H1 (cell line): ENCODE measurements around the gene MASP1. TPM values are rescaled to one million over a fixed set of nuclear protein-coding genes. Genes with fewer than 3 reads are reported as not detected.
A peak's percentile ranks its signal among the peaks of the same experiment; 100 is the strongest.

ENCODE experiments used
- CTCF ChIA-PET: fragments of 300-600 bp; sonication (Branson Sonifier 250); formaldehyde crosslinking; loops from one replicate; lab custom pipeline; 2021; ENCODE audit not compliant: partially characterized antibody; lab: Charles Lee
- POLR2A ChIA-PET: fragments of 300-600 bp; sonication (Branson Sonifier 250); formaldehyde crosslinking; loops from one replicate; lab custom pipeline; 2021; ENCODE audit warnings: inconsistent platforms; ENCODE audit not compliant: partially characterized antibody; lab: Charles Lee
- DNase-seq, 2 experiments: peaks; one replicate each; pipeline versions ENCODE4 v3.0.0 to v3.0.0-alpha.2; 2010 to 2022; ENCODE audit warnings: low spot score in 2 of 2, low read depth in 1 of 2, mixed read lengths in 1 of 2
- FAIRE-seq: peaks from 2 replicates; lab custom pipeline; 2011; peaks lifted over from hg19 to GRCh38; lab: Jason Lieb, UNC
- H2AFZ ChIP-seq: 2 replicates; pipeline ENCODE4 v1.8.1; 2012; ENCODE audit warnings: low read length, inconsistent platforms
- H2AK5ac ChIP-seq: 2 replicates; pipeline ENCODE4 v1.6.1; 2013; ENCODE audit warnings: low read depth, low read length
- H2BK120ac ChIP-seq: replicated peaks from 2 replicates; pipeline ENCODE3; 2013; ENCODE audit warnings: low read depth, low read length, inconsistent platforms
- H2BK12ac ChIP-seq: 2 replicates; pipeline ENCODE4 v1.6.1; 2013; ENCODE audit warnings: low read depth, low read length
- H2BK15ac ChIP-seq: 2 replicates; pipeline ENCODE4 v1.6.1; 2013; ENCODE audit warnings: low read length
- H2BK20ac ChIP-seq: 2 replicates; pipeline ENCODE4 v1.6.1; 2013; ENCODE audit warnings: low read length
- H2BK5ac ChIP-seq: 2 replicates; pipeline ENCODE4 v1.6.1; 2013; ENCODE audit warnings: low read depth, low read length
- H3K14ac ChIP-seq: 2 replicates; pipeline ENCODE4 v1.6.1; 2013; ENCODE audit warnings: inconsistent platforms; ENCODE audit not compliant: insufficient read length
- H3K18ac ChIP-seq: 2 replicates; pipeline ENCODE4 v1.6.1; 2013; ENCODE audit warnings: low read length; ENCODE audit errors: extremely low read depth
- H3K23ac ChIP-seq: 2 replicates; pipeline ENCODE4 v1.6.1; 2013; ENCODE audit warnings: inconsistent platforms; ENCODE audit not compliant: insufficient read length
- H3K23me2 ChIP-seq: 2 replicates; pipeline ENCODE4 v1.6.1; 2013; ENCODE audit warnings: low read depth, low read length
- H3K27ac ChIP-seq: 2 replicates; pipeline ENCODE4 v1.6.1; 2011; ENCODE audit warnings: low read depth, low read length, inconsistent platforms
- H3K27me3 ChIP-seq, 4 experiments: replicated peaks in 1 of 4; 1 replicate in 1 of 4; 2 replicates in 3 of 4; pipeline versions ENCODE4 v1.6.1 to v1.8.1; 2011 to 2013; ENCODE audit warnings: low read length in 3 of 4, mild to moderate bottlenecking in 3 of 4, inconsistent platforms in 2 of 4, mixed read lengths in 2 of 4, moderate library complexity in 1 of 4; ENCODE audit not compliant: control insufficient read depth in 3 of 4, insufficient read depth in 3 of 4; ENCODE audit errors: extremely low read depth in 1 of 4
- H3K36me3 ChIP-seq, 4 experiments: 2 replicates each; pipeline versions ENCODE4 v1.6.1 to v1.8.1; 2011 to 2013; ENCODE audit warnings: mild to moderate bottlenecking in 4 of 4, low read length in 3 of 4, moderate library complexity in 2 of 4, control low read depth in 1 of 4, inconsistent platforms in 1 of 4; ENCODE audit not compliant: insufficient read depth in 4 of 4, control insufficient read depth in 2 of 4
- H3K4ac ChIP-seq: replicated peaks from 2 replicates; pipeline ENCODE3; 2013; ENCODE audit warnings: low read length, low read depth, mixed read lengths, inconsistent platforms; ENCODE audit not compliant: insufficient read length
- H3K4me1 ChIP-seq, 4 experiments: replicated peaks in 1 of 4; 1 replicate in 1 of 4; 2 replicates in 3 of 4; pipeline versions ENCODE4 v1.6.1 to v1.8.1; 2011 to 2013; ENCODE audit warnings: low read length in 3 of 4, inconsistent platforms in 2 of 4, mixed read lengths in 1 of 4; ENCODE audit not compliant: insufficient read depth in 4 of 4, control insufficient read depth in 3 of 4
- H3K4me2 ChIP-seq, 2 experiments: 2 replicates each; pipeline versions ENCODE4 v1.6.1 to v1.8.1; 2011 to 2013; ENCODE audit warnings: low read depth in 2 of 2, low read length in 2 of 2, control low read depth in 1 of 2, inconsistent platforms in 1 of 2, mild to moderate bottlenecking in 1 of 2; ENCODE audit not compliant: insufficient read depth in 1 of 2
- H3K4me3 ChIP-seq, 4 experiments: fragments of 200-600, 300-600 bp in 1 of 4; sonication (generic), shearing (Covaris generic), sonication (Bioruptor Twin) in 1 of 4; 2 replicates each; pipeline versions ENCODE4 v1.5.1 to v1.8.1; 2011 to 2016; ENCODE audit warnings: low read length in 4 of 4, low read depth in 3 of 4, control low read depth in 2 of 4, inconsistent platforms in 2 of 4, mild to moderate bottlenecking in 2 of 4, mixed read lengths in 1 of 4, moderate library complexity in 1 of 4; ENCODE audit not compliant: insufficient read depth in 2 of 4; ENCODE audit errors: extremely low read depth in 1 of 4
- H3K56ac ChIP-seq: replicated peaks from 2 replicates; pipeline ENCODE3; 2013; ENCODE audit warnings: low read depth, mild to moderate bottlenecking, mixed read lengths, low read length, inconsistent platforms; ENCODE audit not compliant: insufficient read length
- H3K79me1 ChIP-seq: 2 replicates; pipeline ENCODE4 v1.6.1; 2013; ENCODE audit warnings: low read depth, low read length, control low read depth
- H3K79me2 ChIP-seq, 2 experiments: 2 replicates each; pipeline versions ENCODE4 v1.6.1 to v1.8.1; 2012 to 2013; ENCODE audit warnings: low read length in 2 of 2, mild to moderate bottlenecking in 2 of 2, inconsistent platforms in 1 of 2; ENCODE audit not compliant: insufficient read depth in 2 of 2, control insufficient read depth in 1 of 2
- H3K9ac ChIP-seq, 4 experiments: replicated peaks in 1 of 4; 1 replicate in 1 of 4; 2 replicates in 3 of 4; pipeline versions ENCODE4 v1.6.1 to v1.8.1; 2011 to 2013; ENCODE audit warnings: low read depth in 3 of 4, low read length in 3 of 4, control low read depth in 2 of 4, mild to moderate bottlenecking in 2 of 4, moderate library complexity in 2 of 4, inconsistent platforms in 1 of 4; ENCODE audit errors: extremely low read depth in 1 of 4
- H3K9me3 ChIP-seq, 2 experiments: 2 replicates each; pipeline versions ENCODE4 v1.6.1 to v1.8.1; 2012 to 2013; ENCODE audit warnings: mild to moderate bottlenecking in 2 of 2, moderate library complexity in 2 of 2, control low read depth in 1 of 2, inconsistent platforms in 1 of 2, low read depth in 1 of 2, low read length in 1 of 2, mixed read lengths in 1 of 2; ENCODE audit not compliant: insufficient read depth in 2 of 2
- H4K20me1 ChIP-seq, 2 experiments: replicated peaks in 1 of 2; 2 replicates each; pipeline versions ENCODE3 to v1.8.1; 2011 to 2013; ENCODE audit warnings: inconsistent platforms in 2 of 2, low read length in 2 of 2, mild to moderate bottlenecking in 1 of 2; ENCODE audit not compliant: insufficient read depth in 2 of 2, control insufficient read depth in 1 of 2
- H4K5ac ChIP-seq: 2 replicates; pipeline ENCODE4 v1.6.1; 2013; ENCODE audit warnings: low read length, low read depth, mixed read lengths, inconsistent platforms; ENCODE audit not compliant: insufficient read length
- H4K8ac ChIP-seq: 2 replicates; pipeline ENCODE4 v1.8.0; 2013; ENCODE audit warnings: mild to moderate bottlenecking, moderate library complexity, low read length, inconsistent platforms; ENCODE audit not compliant: insufficient read depth; ENCODE audit errors: extremely low read depth
- H4K91ac ChIP-seq: replicated peaks from 2 replicates; pipeline ENCODE3; 2013; ENCODE audit warnings: low read length, mixed read lengths, inconsistent platforms; ENCODE audit not compliant: insufficient read length
- EGR1 ChIP-seq: IDR thresholded peaks from 2 replicates; pipeline ENCODE4 v1.6.1; 2011; ENCODE audit warnings: low read depth, low read length, borderline replicate concordance
- SIN3A ChIP-seq, 2 experiments: IDR thresholded peaks in 1 of 2; conservative IDR thresholded peaks in 1 of 2; 2 replicates each; pipeline ENCODE4 v1.6.1; 2011 to 2012; ENCODE audit warnings: low read length in 2 of 2, improper control_type of control experiment in 1 of 2, low read depth in 1 of 2, mild to moderate bottlenecking in 1 of 2
- SP4 ChIP-seq: IDR thresholded peaks from 2 replicates; pipeline ENCODE4 v1.6.1; 2012; ENCODE audit warnings: low read length, inconsistent platforms
- SUZ12 ChIP-seq: fragments of 200-600 bp; sonication (generic); IDR thresholded peaks from 2 replicates; pipeline ENCODE4 v1.6.1; 2012; ENCODE audit warnings: mild to moderate bottlenecking, inconsistent platforms, low read length, moderate library complexity, mixed read lengths
- ZNF274 ChIP-seq: IDR thresholded peaks from 2 replicates; pipeline ENCODE4 v1.7.0; 2012; ENCODE audit warnings: low read length, borderline replicate concordance; ENCODE audit errors: extremely low read depth
- WGBS, 2 experiments: shearing (Covaris generic) in 1 of 2; methylation state at CpG; one replicate each; pipeline versions ENCODE4 v1.1.6 to v1.1.7; 2013 to 2015; ENCODE audit warnings: low lambda C conversion rate in 2 of 2, mixed read lengths in 2 of 2, inconsistent platforms in 1 of 2, low coverage in 1 of 2, missing lambda C conversion rate in 1 of 2; ENCODE audit not compliant: insufficient replicate concordance in 2 of 2, insufficient coverage in 1 of 2, insufficient read length in 1 of 2; ENCODE audit errors: extremely low coverage in 1 of 2, missing lambda C conversion rate in 1 of 2; 5-methylcytosine and 5-hydroxymethylcytosine counted together
- polyA plus RNA-seq, 7 experiments: library from polyadenylated mRNA; depleted of rRNA in 3 of 7; stranded (reverse) in 5 of 7; unstranded in 2 of 7; fragments of >200 nt in 5 of 7; fragments of 200-250 nt in 2 of 7; gene quantifications; 1 replicate in 5 of 7; 2 replicates in 1 of 7; 4 replicates in 1 of 7; pipeline versions ENCODE4 v1.2.1 to v1.2.3, GENCODE V29; 2011 to 2013; ENCODE audit warnings: missing spikeins in 2 of 7, mixed read lengths in 2 of 7
- total RNA-seq: library from RNA; stranded (reverse); fragmentation: NEBNext Ultra II Directional; extraction: Animal tissue kit (Norgen Biotek cat#: 25700); gene quantifications from 2 replicates; pipeline ENCODE4 v1.2.1, GENCODE V29; 2021

MASP1 gene
- total and polyA plus RNA-seq, 2 of the 8 experiments (the other 6 are each of a cell fraction or from before 2014, with no cell fraction given), result 2.7 to 3.5 TPM

GRCh38 chr3:187325632-187326031 lies 34.1 kb upstream of the MASP1 start:
- CTCF ChIA-PET, result interaction anchor here (0.8 to 24.1 kb wide), 5 partner anchors 8 to 351 kb away, joined by 3 to 947 read pairs (median 168); partner anchors contain the start of gene SST
- H4K8ac ChIP-seq, result no peak overlapping the region
- no peaks in the 10 kb centered on the region for H3K79me2 ChIP-seq
- no peaks in the 10 kb centered on the region; a peak in 1 of 7 replicates for H3K4me1 ChIP-seq
- no peak overlapping the region for H2AFZ ChIP-seq
- no peak overlapping the region for H4K5ac ChIP-seq
- H2BK120ac ChIP-seq, result no peak overlapping the region
- H4K91ac ChIP-seq, result no peak overlapping the region
- 0 out of 2 replicates have a peak overlapping the region, but pooled peaks have one; percentile 52 for H2BK12ac ChIP-seq
- H3K4me2 ChIP-seq, result no peak overlapping the region
- H4K20me1 ChIP-seq, result no peaks in the 10 kb centered on the region
- 87% methylated on average over 5 of the region's 5 CpGs; no CpG with 5 or more reads in 1 of the 2 experiments for WGBS, 2 experiments
- H3K27me3 ChIP-seq, result no peaks in the 10 kb centered on the region
- POLR2A ChIA-PET, result interaction anchor here (0.7 kb wide), 1 partner anchor 318 kb away, joined by 3 read pairs; no protein-coding TSS in a partner anchor
- no peak for FAIRE-seq
- no peak overlapping the region for H3K23ac ChIP-seq
- TF ChIP-seq SUZ12 (no peak), SP4 (no peak), SIN3A (conservative IDR thresholded peaks at IDR 0.05 in 1 of 2, IDR thresholded peaks at IDR 0.05 in 1 of 2; ENCODE audit: low read depth in 1 of 2, low read length in 2 of 2) (no peak), EGR1 (no peak), ZNF274 (no peak)
- no peaks in the 10 kb centered on the region for H3K36me3 ChIP-seq
- no peak overlapping the region for H3K9ac ChIP-seq
- no peak overlapping the region for H3K4me3 ChIP-seq
- no peaks in the 10 kb centered on the region for H3K79me1 ChIP-seq
- H2AK5ac ChIP-seq, result no peak overlapping the region
- H2BK20ac ChIP-seq, result no peak overlapping the region; the same call in 1 of the 2 replicates
- H3K18ac ChIP-seq, result no peak overlapping the region
- H3K27ac ChIP-seq, result no peak overlapping the region
- H2BK15ac ChIP-seq, result no peak overlapping the region
- H3K14ac ChIP-seq, result no peak overlapping the region
- H3K9me3 ChIP-seq, result 0 out of 4 replicates have a peak, but pooled peaks cover 0 to 2% of the 10 kb centered on the region in 2 experiments
- DNase-seq, result no peak
- H3K4ac ChIP-seq, result no peak overlapping the region
- no peaks in the 10 kb centered on the region for H3K23me2 ChIP-seq
- H2BK5ac ChIP-seq, result no peak overlapping the region
- H3K56ac ChIP-seq, result no peak overlapping the region
